ENCODE results near the gene HOXC11.

GRCh38 chr12:53952871-53953734, 19.8 kb upstream of the HOXC11 start:
- TF ChIP-seq YY1 (IDR thresholded peaks at IDR 0.05; ENCODE audit: insufficient read depth, insufficient read length) (no peak), SUZ12 (IDR thresholded peaks at IDR 0.05; ENCODE audit: extremely low read depth, insufficient read depth, insufficient read length) (peak; percentile 62)
